ENCODE results near the gene TUBE1. TPM values are rescaled to one million over a fixed set of nuclear protein-coding genes. Genes with fewer than 3 reads are reported as not detected.

TUBE1 gene
- total and polyA plus RNA-seq, 2 experiments from 2014 or later: 26.3 to 27.7 TPM

GRCh38 chr6:112117554-112117953 lies 30.3 kb upstream of the TUBE1 start (continued):
- TF ChIP-seq ZNF462 (CRISPR knock-in tag; IDR thresholded peaks at IDR 0.05) (no peak), ETS1 (IDR thresholded peaks at IDR 0.05) (no peak), CREB1 (CRISPR knock-in tag; IDR thresholded peaks at IDR 0.05; ENCODE audit: low read depth) (no peak), NANOG (IDR thresholded peaks at IDR 0.05; ENCODE audit: borderline replicate concordance) (no peak), EZH2 (IDR thresholded peaks at IDR 0.05; ENCODE audit: low read depth, unreplicated experiment) (no peak)

- H3K4me3 Mint-ChIP-seq: no peak overlapping the region
- H3K27ac Mint-ChIP-seq: no peak overlapping the region
Measured at GRCh38 chr6:112116221-112116620, 28.9 kb upstream of the TUBE1 start.

More at GRCh38 chr6:112116221-112116620, 28.9 kb upstream of the TUBE1 start:
- Histone ChIP-seq H3K4me1 (ENCODE audit: insufficient read depth) (no peaks in the 10 kb centered on the region), H3K27me3 (ENCODE audit: insufficient read depth) (no peaks in the 10 kb centered on the region), H3K79me2 (replicated peaks; ENCODE audit: insufficient read depth) (no peaks in the 10 kb centered on the region), H3F3A (replicated peaks; ENCODE audit: low read depth) (no peaks in the 10 kb centered on the region), H3K27ac (ENCODE audit: low read depth) (no peak overlapping the region), H3K4me2 (no peak overlapping the region), H2AFZ (0 out of 2 replicates have a peak overlapping the region, but pooled peaks have one; percentile 20), H3K9me2 (ENCODE audit: insufficient read depth) (no peaks in the 10 kb centered on the region), H4K20me1 (replicated peaks; ENCODE audit: insufficient read depth) (no peaks in the 10 kb centered on the region), H3K4me3 (no peak overlapping the region), H3K36me3 (ENCODE audit: insufficient read depth) (no peaks in the 10 kb centered on the region)
- Mint-ChIP-seq H3K4me1 (no peaks in the 10 kb centered on the region), H3K27me3 (ENCODE audit: insufficient read depth, low read depth, poor library complexity) (no peaks in the 10 kb centered on the region), H3K9me3 (no peaks in the 10 kb centered on the region; the same call in 2 of the 3 replicates), H3K36me3 (ENCODE audit: low read depth) (no peaks in the 10 kb centered on the region)
- peak in 1 of 2 experiments; percentile 31; a peak in 3 of 4 replicates for TF ChIP-seq CTCF (conservative IDR thresholded peaks at IDR 0.05; ENCODE audit: low read depth in 2 of 2)
- TF ChIP-seq ZNF114 (CRISPR knock-in tag; IDR thresholded peaks at IDR 0.05): no peak
- peak; percentile 30 for DNase-seq (ENCODE audit: low spot score)
- ATAC-seq: peak; percentile 83
